ENCODE measurements around the gene ZBED6. TPM values are rescaled to one million over a fixed set of nuclear protein-coding genes. Genes with fewer than 3 reads are reported as not detected.

ZBED6 gene
- total RNA-seq, 1 donor from 2014 or later, result 4.5 TPM

DNA sequence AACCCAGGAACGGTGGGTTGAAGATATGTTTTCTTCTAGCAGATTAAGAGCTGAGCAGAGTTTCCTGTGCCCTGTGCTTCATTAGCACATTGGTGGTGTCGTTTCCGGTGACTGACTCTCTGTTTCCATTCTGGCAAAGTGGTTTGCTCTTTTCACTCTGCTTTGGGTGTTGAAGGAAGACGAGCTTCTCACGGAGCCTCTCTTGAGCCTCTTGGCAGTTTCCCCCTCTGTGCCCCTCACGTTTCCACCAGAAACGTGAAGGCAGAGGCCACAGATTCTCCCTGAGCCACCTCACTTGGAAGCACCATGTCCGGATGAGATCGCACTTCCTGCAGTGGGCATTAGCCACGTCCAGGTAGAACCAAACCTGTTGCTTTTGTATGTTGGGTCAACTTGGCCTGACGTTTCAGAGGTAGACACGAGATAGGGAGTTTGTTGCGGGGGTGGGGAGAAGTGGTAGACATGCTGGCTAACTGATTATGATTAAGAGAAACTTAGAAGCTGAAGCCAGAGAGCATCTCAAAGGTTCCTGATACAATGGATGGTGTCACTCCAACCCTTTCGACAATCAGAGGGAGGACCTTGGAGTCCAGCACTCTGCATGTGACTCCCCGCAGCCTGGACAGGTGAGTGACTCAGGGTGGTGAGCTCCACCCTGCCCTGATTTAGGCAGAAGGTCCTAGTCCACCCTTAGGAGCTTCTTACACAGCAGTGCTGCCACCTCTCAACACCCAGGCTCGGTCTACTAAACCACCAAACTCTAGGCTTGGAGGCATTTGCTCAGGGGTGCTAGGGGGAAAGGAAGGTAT is 30.2 kb upstream of the ZBED6 start, which contains the start of gene LAX1:
Gene LAX1 (plus strand): TSS at position 155 of the 809 bp plus-strand sequence. CDS start 383 bp downstream, at position 538.
- H3K4me3 ChIP-seq (ENCODE audit: low read depth, low read length), result no peak within 1 kb of the TSS
- no peaks in the 10 kb centered on the region for H3K36me3 ChIP-seq (ENCODE audit: control insufficient read depth, insufficient read depth, low read length)
- no peak for FAIRE-seq
- TF ChIP-seq, protein P1, sequence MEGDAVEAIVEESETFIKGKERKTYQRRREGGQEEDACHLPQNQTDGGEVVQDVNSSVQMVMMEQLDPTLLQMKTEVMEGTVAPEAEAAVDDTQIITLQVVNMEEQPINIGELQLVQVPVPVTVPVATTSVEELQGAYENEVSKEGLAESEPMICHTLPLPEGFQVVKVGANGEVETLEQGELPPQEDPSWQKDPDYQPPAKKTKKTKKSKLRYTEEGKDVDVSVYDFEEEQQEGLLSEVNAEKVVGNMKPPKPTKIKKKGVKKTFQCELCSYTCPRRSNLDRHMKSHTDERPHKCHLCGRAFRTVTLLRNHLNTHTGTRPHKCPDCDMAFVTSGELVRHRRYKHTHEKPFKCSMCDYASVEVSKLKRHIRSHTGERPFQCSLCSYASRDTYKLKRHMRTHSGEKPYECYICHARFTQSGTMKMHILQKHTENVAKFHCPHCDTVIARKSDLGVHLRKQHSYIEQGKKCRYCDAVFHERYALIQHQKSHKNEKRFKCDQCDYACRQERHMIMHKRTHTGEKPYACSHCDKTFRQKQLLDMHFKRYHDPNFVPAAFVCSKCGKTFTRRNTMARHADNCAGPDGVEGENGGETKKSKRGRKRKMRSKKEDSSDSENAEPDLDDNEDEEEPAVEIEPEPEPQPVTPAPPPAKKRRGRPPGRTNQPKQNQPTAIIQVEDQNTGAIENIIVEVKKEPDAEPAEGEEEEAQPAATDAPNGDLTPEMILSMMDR (IDR thresholded peaks at IDR 0.05; ENCODE audit: insufficient read depth, low read length, severe bottlenecking), result no peak
- H3K27me3 ChIP-seq (ENCODE audit: control insufficient read depth, insufficient read depth, low read length), result no peaks in the 10 kb centered on the region
- DNase-seq (ENCODE audit: low read depth), result no peak

DNA sequence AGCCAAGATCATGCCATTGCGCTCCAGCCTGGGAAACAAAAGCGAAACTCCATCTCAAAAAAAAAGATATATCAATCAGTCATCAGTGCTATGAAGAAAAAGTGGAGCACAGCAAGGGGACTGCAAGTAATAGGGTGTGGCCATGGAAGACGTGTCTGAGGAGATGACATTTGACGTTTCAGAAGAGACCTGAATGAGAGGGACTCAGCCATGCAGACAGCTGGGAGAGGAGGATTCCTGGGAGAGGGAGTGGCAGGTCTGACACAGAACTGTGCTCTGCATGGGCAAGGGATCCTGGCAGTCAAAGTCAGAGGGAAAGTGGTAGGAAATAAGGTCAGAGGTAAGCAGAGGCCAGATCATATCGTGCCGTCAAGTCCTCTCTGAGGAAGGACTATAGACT is 27.2 kb upstream of the ZBED6 start:
- no peak overlapping the region for H3K4me3 ChIP-seq (ENCODE audit: low read depth, low read length)
- no peaks in the 10 kb centered on the region for H3K36me3 ChIP-seq (ENCODE audit: control insufficient read depth, insufficient read depth, low read length)
- FAIRE-seq (no peak), DNase-seq (ENCODE audit: low read depth) (peak; percentile 55)
- TF ChIP-seq, protein P1 (IDR thresholded peaks at IDR 0.05; ENCODE audit: insufficient read depth, low read length, severe bottlenecking), result no peak
- no peaks in the 10 kb centered on the region for H3K27me3 ChIP-seq (ENCODE audit: control insufficient read depth, insufficient read depth, low read length)

DNA sequence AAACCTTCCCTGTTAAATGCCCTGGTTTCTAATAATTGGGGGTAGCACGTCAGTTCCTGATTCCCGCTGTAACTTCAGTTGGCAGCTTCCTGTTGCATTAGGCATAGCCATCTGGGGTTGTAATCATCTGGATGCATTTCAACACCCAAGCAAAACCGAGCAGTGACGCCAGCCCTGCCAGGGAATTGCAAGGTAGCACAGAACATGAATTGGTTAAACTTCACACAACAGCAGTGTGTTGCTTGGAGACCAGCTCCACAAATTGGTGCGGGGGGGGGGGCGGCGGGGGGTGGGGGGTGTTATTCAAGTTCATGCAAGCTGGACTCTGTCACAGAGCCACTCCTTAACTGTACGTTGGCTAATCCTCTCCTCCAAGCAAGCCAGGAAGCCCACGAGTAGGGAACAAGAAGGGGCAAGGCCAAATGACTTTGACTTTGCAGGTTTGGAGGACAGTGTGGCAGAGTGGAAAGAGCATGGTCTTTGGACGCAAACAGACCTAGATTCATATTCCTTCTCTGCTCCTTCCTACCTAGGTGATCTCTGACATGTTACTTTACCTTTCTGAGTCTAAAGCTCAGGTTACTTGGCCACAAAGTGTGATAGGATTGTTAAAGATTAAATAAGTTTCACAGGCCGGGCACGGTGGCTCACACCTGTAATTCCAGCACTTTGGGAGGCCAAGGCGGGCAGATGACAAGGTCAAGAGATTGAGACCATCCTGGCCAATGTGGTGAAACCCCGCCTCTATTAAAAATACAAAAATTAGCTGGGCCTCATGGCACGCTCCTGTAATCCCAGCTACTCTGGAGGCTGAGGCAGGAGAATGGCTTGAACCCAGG is 25.7 kb upstream of the ZBED6 start:
- Histone ChIP-seq H3K36me3 (ENCODE audit: control insufficient read depth, insufficient read depth, low read length) (no peaks in the 10 kb centered on the region), H3K4me3 (ENCODE audit: low read depth, low read length) (no peak overlapping the region), H3K27me3 (ENCODE audit: control insufficient read depth, insufficient read depth, low read length) (no peaks in the 10 kb centered on the region)
- FAIRE-seq, result no peak
- TF ChIP-seq, protein P1 (IDR thresholded peaks at IDR 0.05; ENCODE audit: insufficient read depth, low read length, severe bottlenecking), result no peak
- peak; percentile 99 for DNase-seq (ENCODE audit: low read depth)

DNA sequence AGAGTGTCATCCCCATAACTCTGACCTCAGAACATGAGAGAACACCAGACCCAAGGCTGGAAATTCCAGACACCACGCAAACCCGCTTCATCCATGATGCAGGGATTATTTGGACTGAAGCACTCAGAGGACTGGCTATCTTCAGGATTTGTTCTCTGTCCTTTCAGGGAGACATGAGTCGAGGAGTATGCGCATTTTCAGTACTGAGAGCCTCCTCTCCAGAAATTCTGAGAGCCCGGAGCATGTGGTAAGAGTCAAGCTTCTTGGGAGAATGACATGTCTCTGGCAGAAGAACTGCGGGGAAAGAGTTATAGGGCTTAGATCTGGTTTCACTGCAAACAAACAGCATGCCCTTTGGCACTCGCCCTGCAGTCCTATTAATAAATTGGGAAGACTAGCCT is 23.5 kb upstream of the ZBED6 start:
- Histone ChIP-seq H3K4me3 (ENCODE audit: low read depth, low read length) (no peak overlapping the region), H3K36me3 (ENCODE audit: control insufficient read depth, insufficient read depth, low read length) (no peaks in the 10 kb centered on the region), H3K27me3 (ENCODE audit: control insufficient read depth, insufficient read depth, low read length) (no peaks in the 10 kb centered on the region)
- TF ChIP-seq, protein P1 (IDR thresholded peaks at IDR 0.05; ENCODE audit: insufficient read depth, low read length, severe bottlenecking), result no peak
- FAIRE-seq, result no peak
- DNase-seq (ENCODE audit: low read depth), result no peak

DNA sequence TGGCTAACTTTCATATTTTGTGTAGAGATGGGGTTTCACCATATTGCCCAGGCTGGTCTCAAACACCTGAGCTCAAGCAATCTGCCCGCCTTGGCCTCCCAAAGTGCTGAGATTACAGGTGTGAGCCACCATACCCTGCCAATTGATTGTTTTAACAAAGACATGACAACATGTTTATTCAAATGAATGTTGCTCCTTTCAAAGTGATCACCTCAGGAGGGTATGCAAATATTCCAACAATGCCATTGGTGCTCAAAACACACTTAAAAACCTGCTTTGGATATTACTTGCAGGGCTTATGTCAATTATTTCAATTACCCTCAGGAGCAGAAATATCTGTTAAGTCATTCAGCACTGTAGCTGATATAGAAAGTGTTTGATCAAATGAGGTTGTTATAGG is 22.6 kb upstream of the ZBED6 start:
- Histone ChIP-seq H3K4me3 (ENCODE audit: low read depth, low read length) (no peak overlapping the region), H3K27me3 (ENCODE audit: control insufficient read depth, insufficient read depth, low read length) (no peaks in the 10 kb centered on the region), H3K36me3 (ENCODE audit: control insufficient read depth, insufficient read depth, low read length) (no peaks in the 10 kb centered on the region)
- FAIRE-seq (no peak), DNase-seq (ENCODE audit: low read depth) (no peak)
- TF ChIP-seq, protein P1 (IDR thresholded peaks at IDR 0.05; ENCODE audit: insufficient read depth, low read length, severe bottlenecking), result no peak
